HCT116 (cell line): ENCODE data around the gene VAT1. TPM values are rescaled to one million over a fixed set of nuclear protein-coding genes. Genes with fewer than 3 reads are reported as not detected.

Source experiments
- ATAC-seq: fragments of 200-7000 bp; cut with Tn5 transposase; 2 replicates; pipeline ENCODE4 v1.9.1; 2020; ENCODE audit warnings: mild to moderate bottlenecking, moderate library complexity
- BruUV-seq: library from RNA; stranded (reverse); fragments of 400-500 nt; replicated peaks from 2 replicates; lab custom pipeline; 2021; lab: Mats Ljungman, UMichigan
- CTCF ChIA-PET: fragments of 300-600 bp; sonication (Branson Sonifier 250); formaldehyde crosslinking; loops from one replicate; lab custom pipeline; 2021; ENCODE audit warnings: antibody characterized with exemption; lab: Charles Lee
- POLR2A ChIA-PET: fragments of 300-600, 350-600 bp; sonication (Branson Sonifier 250); formaldehyde crosslinking; loops from one replicate; lab custom pipeline; 2021; ENCODE audit warnings: antibody characterized with exemption; lab: Charles Lee
- RAD21 ChIA-PET, 2 experiments: fragments of 300-600 bp; sonication (Branson Sonifier 250); formaldehyde crosslinking; loops; one replicate each; lab custom pipeline; 2023; ENCODE audit warnings: low total read pairs in 2 of 2; ENCODE audit not compliant: uncharacterized antibody in 2 of 2, unreplicated experiment in 2 of 2, low non-redundant PET in 1 of 2; lab: Charles Lee
- DNase-seq: peaks from one replicate; pipeline ENCODE4 v3.0.0-alpha.2; 2010; ENCODE audit warnings: low read depth, low spot score
- H2AFZ ChIP-seq: fragments of 200-600 bp; shearing (Covaris generic), sonication (generic); 2 replicates; pipeline ENCODE4 v1.6.1; 2017; ENCODE audit warnings: low read depth, mixed run types, mixed read lengths, antibody characterized with exemption, low read length; ENCODE audit not compliant: poor library complexity, severe bottlenecking
- H3K27ac ChIP-seq: 2 replicates; pipeline ENCODE4 v1.5.1; 2012; ENCODE audit warnings: low read depth, low read length
- H3K27me3 ChIP-seq: fragments of 200-600 bp; sonication (generic); 2 replicates; pipeline ENCODE4 v1.6.1; 2016; ENCODE audit warnings: mixed run types, low read length, mixed read lengths; ENCODE audit not compliant: insufficient read depth
- H3K36me3 ChIP-seq, 2 experiments: fragments of 200-500 bp in 1 of 2; fragments of 200-600 bp in 1 of 2; sonication (Bioruptor generic) in 1 of 2; sonication (generic) in 1 of 2; 2 replicates each; pipeline versions ENCODE4 v1.5.1 to v1.6.1; 2014 to 2016; ENCODE audit warnings: low read length in 2 of 2, inconsistent platforms in 1 of 2, mixed read lengths in 1 of 2, mixed run types in 1 of 2; ENCODE audit not compliant: insufficient read depth in 2 of 2, control insufficient read depth in 1 of 2
- H3K4me1 ChIP-seq, 2 experiments: fragments of 200-600 bp in 1 of 2; sonication (generic) in 1 of 2; 2 replicates each; pipeline versions ENCODE4 v1.5.1 to v1.6.1; 2012 to 2017; ENCODE audit warnings: low read length in 2 of 2, inconsistent platforms in 1 of 2, mild to moderate bottlenecking in 1 of 2, mixed read lengths in 1 of 2, mixed run types in 1 of 2, moderate library complexity in 1 of 2; ENCODE audit not compliant: insufficient read depth in 2 of 2, control insufficient read depth in 1 of 2
- H3K4me2 ChIP-seq: fragments of 200-600 bp; sonication (generic); 2 replicates; pipeline ENCODE4 v1.6.1; 2017; ENCODE audit warnings: mixed run types, low read length, mixed read lengths
- H3K4me3 ChIP-seq, 2 experiments: fragments of 200-600 bp in 1 of 2; sonication (generic) in 1 of 2; replicated peaks in 1 of 2; 2 replicates each; pipeline ENCODE4 v1.5.1; 2011 to 2016; ENCODE audit warnings: low read length in 2 of 2, control low read depth in 1 of 2, low read depth in 1 of 2, mild to moderate bottlenecking in 1 of 2, mixed read lengths in 1 of 2, mixed run types in 1 of 2
- H3K79me2 ChIP-seq: fragments of 200-600 bp; sonication (generic); 2 replicates; pipeline ENCODE4 v1.6.1; 2017; ENCODE audit warnings: mild to moderate bottlenecking, mixed run types, low read length, moderate library complexity, mixed read lengths; ENCODE audit not compliant: insufficient read depth
- H3K9ac ChIP-seq: fragments of 200-600 bp; sonication (generic); 2 replicates; pipeline ENCODE4 v1.6.1; 2016; ENCODE audit warnings: low read length, mixed read lengths
- H3K9me2 ChIP-seq: fragments of 200-600 bp; sonication (generic), shearing (Covaris generic); 2 replicates; pipeline ENCODE4 v1.6.1; 2017; ENCODE audit warnings: mixed run types, mild to moderate bottlenecking, moderate library complexity; ENCODE audit not compliant: insufficient read depth
- H3K9me3 ChIP-seq, 2 experiments: fragments of 200-500 bp in 1 of 2; fragments of 200-600 bp in 1 of 2; sonication (Bioruptor generic) in 1 of 2; sonication (generic) in 1 of 2; 2 replicates each; pipeline ENCODE4 v1.6.1; 2014 to 2017; ENCODE audit warnings: low read length in 2 of 2, mixed read lengths in 2 of 2, inconsistent platforms in 1 of 2, low read depth in 1 of 2, mild to moderate bottlenecking in 1 of 2, mixed run types in 1 of 2, moderate library complexity in 1 of 2; ENCODE audit not compliant: control insufficient read depth in 1 of 2, insufficient read depth in 1 of 2
- H4K20me1 ChIP-seq: fragments of 200-600 bp; sonication (generic), shearing (Covaris generic); 2 replicates; pipeline ENCODE4 v1.6.1; 2017; ENCODE audit warnings: mixed run types, mild to moderate bottlenecking, moderate library complexity; ENCODE audit not compliant: insufficient read depth
- CBX3 ChIP-seq: IDR thresholded peaks from 2 replicates; pipeline ENCODE4 v1.6.1; 2012; ENCODE audit warnings: low read depth
- CEBPB ChIP-seq: IDR thresholded peaks from 2 replicates; pipeline ENCODE4 v1.6.1; 2012; ENCODE audit warnings: low read depth
- CTCF ChIP-seq, 3 experiments: fragments of 200-600 bp in 1 of 3; sonication (generic) in 1 of 3; IDR thresholded peaks in 2 of 3; conservative IDR thresholded peaks in 1 of 3; 2 replicates each; pipeline ENCODE4 v1.5.1; 2012 to 2017; ENCODE audit warnings: low read depth in 2 of 3, low read length in 2 of 3, antibody characterized with exemption in 1 of 3, borderline replicate concordance in 1 of 3, control low read depth in 1 of 3, mild to moderate bottlenecking in 1 of 3, mixed read lengths in 1 of 3, mixed run types in 1 of 3, moderate library complexity in 1 of 3; ENCODE audit not compliant: insufficient read depth in 1 of 3
- EZH2 ChIP-seq: fragments of 200-600 bp; sonication (generic); IDR thresholded peaks from 2 replicates; pipeline ENCODE4 v1.6.1; 2017; ENCODE audit warnings: antibody characterized with exemption, mixed run types
- EZH2phosphoT487 ChIP-seq: fragments of 200-600 bp; IDR thresholded peaks from 2 replicates; pipeline ENCODE4 v1.6.1; 2018; ENCODE audit warnings: antibody characterized with exemption, borderline replicate concordance
- FOSL1 ChIP-seq: IDR thresholded peaks from 2 replicates; pipeline ENCODE4 v1.6.1; 2012; ENCODE audit warnings: low read depth
- JUND ChIP-seq: IDR thresholded peaks from 2 replicates; pipeline ENCODE4 v1.6.1; 2012
- MAX ChIP-seq: IDR thresholded peaks from 2 replicates; pipeline ENCODE4 v1.6.1; 2012
- POLR2A ChIP-seq: IDR thresholded peaks from 2 replicates; pipeline ENCODE4 v1.7.0; 2011; ENCODE audit warnings: borderline replicate concordance; ENCODE audit not compliant: insufficient read depth, insufficient read length; ENCODE audit errors: extremely low read depth
- RAD21 ChIP-seq: IDR thresholded peaks from 2 replicates; pipeline ENCODE4 v1.6.1; 2012; ENCODE audit warnings: low read depth, mild to moderate bottlenecking
- REST ChIP-seq: IDR thresholded peaks from 2 replicates; pipeline ENCODE4 v1.6.1; 2012; ENCODE audit warnings: low read depth
- SIN3A ChIP-seq: IDR thresholded peaks from 2 replicates; pipeline ENCODE4 v1.6.1; 2012; ENCODE audit warnings: low read depth
- SRF ChIP-seq: IDR thresholded peaks from 2 replicates; pipeline ENCODE4 v1.6.1; 2012; ENCODE audit warnings: low read depth
- TCF7L2 ChIP-seq: IDR thresholded peaks from 2 replicates; pipeline ENCODE4 v1.7.0; 2011; ENCODE audit warnings: borderline replicate concordance, inconsistent platforms; ENCODE audit not compliant: insufficient read depth, insufficient read length; ENCODE audit errors: extremely low read depth
- YY1 ChIP-seq: IDR thresholded peaks from 2 replicates; pipeline ENCODE4 v1.6.1; 2011; ENCODE audit warnings: low read length, low read depth, moderate library complexity, mild to moderate bottlenecking; ENCODE audit not compliant: insufficient replicate concordance; ENCODE audit errors: extremely low read depth
- ZBTB33 ChIP-seq: IDR thresholded peaks from 2 replicates; pipeline ENCODE4 v1.6.1; 2011; ENCODE audit warnings: mild to moderate bottlenecking, low read length, moderate library complexity; ENCODE audit not compliant: insufficient replicate concordance; ENCODE audit errors: extremely low read depth
- ZFX ChIP-seq: fragments of 450-650 bp; IDR thresholded peaks from 2 replicates; pipeline ENCODE4 v1.6.1; 2017
- intact Hi-C: fragments of 100-400 bp; cut with micrococcal nuclease; formaldehyde crosslinking; loops from 2 replicates; pipeline ENCODE4 v1.10.0; 2022
- total RNA-seq: library from RNA; stranded (reverse); gene quantifications from one replicate; pipeline ENCODE4 v1.2.1, GENCODE V29; 2021; ENCODE audit not compliant: unreplicated experiment

The VAT1 gene
- total RNA-seq, 1 experiment from 2014 or later = 197 TPM

- intact Hi-C loops = loop anchor here (2.0 kb wide), 1 partner anchor 99 kb away; the partner anchor contains the start of gene BRCA1
- RAD21 ChIA-PET = no interaction called here
- no peaks in the 10 kb centered on the region for H4K20me1 ChIP-seq
- H3K4me1 ChIP-seq = peaks cover 6 to 27% of the 10 kb centered on the region in 2 experiments; a peak in 3 of 4 replicates
- H3K9ac ChIP-seq = no peak overlapping the region
- CTCF ChIA-PET = no interaction called here
- peaks cover 6% of the 10 kb centered on the region; the same call in 1 of the 2 replicates for H3K79me2 ChIP-seq
- H3K9me2 ChIP-seq = no peaks in the 10 kb centered on the region
- ATAC-seq (no peak), DNase-seq (no peak)
- H3K36me3 ChIP-seq = no peaks in the 10 kb centered on the region
- H3K9me3 ChIP-seq = no peaks in the 10 kb centered on the region
- POLR2A ChIA-PET = interaction anchor here (1.6 to 3.9 kb wide), 2 partner anchors 28 kb away, joined by 3 to 21 read pairs; partner anchors contain the start of gene RPL27
- no peaks in the 10 kb centered on the region for H3K27me3 ChIP-seq
- TF ChIP-seq JUND = no peak
- TF ChIP-seq RAD21 = no peak
- no peak for TF ChIP-seq TCF7L2
- no peak for TF ChIP-seq EZH2
- no peak for TF ChIP-seq EZH2phosphoT487
- TF ChIP-seq CEBPB = no peak
- TF ChIP-seq YY1 = no peak
- no peak for TF ChIP-seq POLR2A
- TF ChIP-seq MAX = no peak
- no peak for TF ChIP-seq SRF
- no peak for TF ChIP-seq ZBTB33
- TF ChIP-seq CTCF (IDR thresholded peaks at IDR 0.05 in 2 of 3, conservative IDR thresholded peaks at IDR 0.05 in 1 of 3; ENCODE audit: borderline replicate concordance in 1 of 3, insufficient read depth in 1 of 3, low read depth in 2 of 3, low read length in 2 of 3) = no peak
- TF ChIP-seq REST = no peak
- TF ChIP-seq FOSL1 = no peak
- no peak for TF ChIP-seq ZFX
- TF ChIP-seq SIN3A = no peak
- TF ChIP-seq CBX3 = no peak
- H3K4me2 ChIP-seq = no peak overlapping the region
- H2AFZ ChIP-seq = no peak overlapping the region
- BruUV-seq = no TSS peak
- H3K27ac ChIP-seq = no peak overlapping the region
- no peak overlapping the region for H3K4me3 ChIP-seq
Observed at GRCh38 chr17:43025766-43026537, 3.8 kb upstream of the VAT1 start.
